Stimulated activated CD4-positive, alpha-beta T cell treated with anti-CD3 and anti-CD28 coated beads, Interleukin-4, amount 100 ng/mL, for 1 hour (primary cell): ENCODE data around the gene CCR7.

ENCODE experiments used
- DNase-seq: peaks from one replicate; pipeline ENCODE4 v3.0.0-alpha.2; 2020

CCR7 gene

DNA sequence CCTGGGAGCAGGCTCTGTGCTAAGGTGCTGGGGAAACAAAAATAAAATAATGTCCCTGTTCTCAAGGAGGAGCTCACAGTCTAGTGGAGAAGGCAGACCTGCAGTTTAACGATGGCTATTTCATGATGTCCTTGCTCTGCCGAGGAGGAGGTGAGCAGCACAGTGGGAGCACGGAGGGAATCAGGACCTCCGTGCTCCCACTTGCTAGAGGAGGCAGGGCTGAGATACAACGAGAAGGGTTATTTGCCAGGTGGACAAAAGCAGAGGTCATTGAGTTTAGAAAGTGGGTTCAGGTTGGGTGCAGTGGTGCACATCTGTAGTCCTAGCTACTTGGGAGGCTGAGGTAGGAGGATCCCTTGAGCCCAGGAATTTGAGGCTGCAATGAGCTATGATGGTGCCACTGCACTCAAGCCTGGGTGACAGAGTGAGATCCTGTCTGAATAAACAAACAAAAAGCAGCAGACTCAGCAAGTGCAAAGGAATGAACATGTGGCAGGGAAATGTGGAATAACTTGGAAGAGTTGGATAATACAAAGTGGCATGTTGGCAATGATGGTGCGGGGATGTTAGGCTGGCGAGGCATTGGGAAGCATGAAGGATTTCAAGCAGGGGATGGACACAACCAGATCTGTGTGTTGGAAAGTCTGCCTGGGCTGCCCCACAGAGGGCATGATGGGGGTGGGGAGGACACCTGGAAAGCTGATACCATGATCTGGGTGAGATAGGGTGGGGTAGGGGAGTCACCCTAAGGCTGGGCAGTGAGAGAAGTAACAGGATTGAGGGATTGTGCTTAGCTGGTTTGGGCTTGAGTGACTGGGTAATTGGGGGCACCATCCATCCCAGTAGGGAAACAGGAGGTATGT, 51.0 kb downstream of the CCR7 start:
- DNase-seq, result no peak

DNA sequence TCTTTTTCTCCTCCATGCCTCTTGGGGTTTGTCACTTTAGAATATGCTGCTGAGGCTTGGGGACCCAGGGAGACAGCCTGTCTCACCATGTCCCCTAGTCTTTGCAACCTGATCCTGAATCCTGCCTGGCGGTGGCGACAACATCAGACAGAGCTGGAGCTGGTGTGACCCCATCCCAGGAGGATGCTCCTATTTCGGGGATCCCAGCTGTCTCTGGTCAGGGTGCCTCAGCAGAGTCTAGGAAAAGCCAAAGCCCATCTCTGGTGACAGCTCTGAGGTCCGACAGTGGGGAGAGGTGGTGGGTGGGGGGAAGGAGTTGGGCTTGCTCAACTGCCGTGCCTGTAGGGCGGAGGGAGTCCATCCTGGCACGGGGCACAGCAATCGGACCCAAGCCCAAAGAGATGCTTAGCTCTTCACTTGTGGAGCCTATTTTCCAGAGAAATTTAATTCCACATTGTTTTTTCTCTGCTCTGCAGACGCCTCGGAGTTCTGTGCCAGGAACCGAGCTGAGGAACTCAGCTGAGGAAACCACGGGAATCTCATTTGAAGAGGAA, 53.5 kb downstream of the CCR7 start:
- no peak for DNase-seq

DNA sequence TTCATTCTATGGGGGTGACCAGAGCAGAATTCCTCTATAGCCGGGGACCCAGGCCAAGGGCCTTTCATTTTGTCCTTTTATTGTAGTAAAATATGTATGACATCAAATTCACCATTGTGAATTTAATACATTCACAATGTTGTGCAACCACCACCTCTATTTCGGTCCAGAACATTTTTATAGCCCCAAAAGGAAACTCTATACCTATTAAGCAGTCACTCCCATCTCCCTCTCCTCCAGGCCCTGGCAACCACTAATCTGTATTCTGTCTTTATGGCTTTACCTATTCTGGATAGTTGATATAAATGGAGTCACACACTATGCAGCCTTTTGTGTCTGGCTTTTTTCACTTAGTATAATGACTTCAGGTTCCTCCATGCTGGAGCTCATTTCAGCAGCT, 54.1 kb downstream of the CCR7 start:
- no peak for DNase-seq

DNA sequence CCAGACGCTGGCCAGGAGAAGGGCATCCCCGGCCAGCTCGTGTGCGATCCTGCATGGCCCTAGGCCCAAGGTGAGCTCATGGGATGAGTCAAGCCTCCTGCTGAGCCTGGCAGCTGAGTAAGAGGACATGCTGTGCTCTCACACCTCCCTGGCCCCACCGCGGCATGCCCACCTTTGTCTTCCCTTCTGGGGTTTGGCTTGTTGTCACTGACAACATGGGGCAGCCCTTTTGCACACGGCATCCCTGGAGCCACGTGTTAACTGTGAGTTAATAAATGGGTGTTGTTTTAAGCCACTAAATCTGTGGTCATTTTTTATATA, 55.0 kb downstream of the CCR7 start:
- DNase-seq, result no peak

DNA sequence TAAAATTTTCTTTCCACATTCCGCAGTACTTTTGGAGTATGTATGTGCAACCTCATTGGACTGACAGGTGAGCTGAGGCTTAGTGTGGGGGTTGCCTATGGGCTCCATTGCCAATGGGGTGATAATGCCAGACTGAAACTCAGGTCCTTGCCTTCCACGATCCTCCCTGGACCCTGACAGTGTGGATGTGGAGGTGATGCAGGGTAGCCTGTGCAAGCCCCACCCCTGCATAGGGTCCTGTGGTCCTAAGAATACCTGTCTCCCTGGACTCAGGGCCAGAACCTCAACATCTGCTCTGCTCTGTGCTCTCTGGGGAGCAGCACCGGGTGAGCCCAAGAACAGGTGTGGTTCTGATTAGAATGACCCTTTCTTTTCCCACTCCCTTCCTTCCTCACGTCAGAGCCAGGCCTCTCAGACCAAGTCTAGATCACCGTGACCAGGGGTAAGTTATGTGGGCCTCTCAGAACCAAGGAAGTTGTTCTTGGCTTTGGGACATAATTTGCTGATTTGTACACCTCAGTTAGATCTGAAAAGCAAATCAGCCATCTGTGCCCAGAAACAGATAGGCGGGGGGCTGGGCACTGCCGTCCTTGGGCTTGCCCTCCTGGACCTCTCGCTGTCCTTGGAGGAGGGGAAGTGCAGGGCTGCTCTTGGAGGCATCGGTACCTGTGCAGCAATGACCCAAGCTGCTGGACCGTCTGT, 55.5 kb downstream of the CCR7 start:
- DNase-seq, result no peak

DNA sequence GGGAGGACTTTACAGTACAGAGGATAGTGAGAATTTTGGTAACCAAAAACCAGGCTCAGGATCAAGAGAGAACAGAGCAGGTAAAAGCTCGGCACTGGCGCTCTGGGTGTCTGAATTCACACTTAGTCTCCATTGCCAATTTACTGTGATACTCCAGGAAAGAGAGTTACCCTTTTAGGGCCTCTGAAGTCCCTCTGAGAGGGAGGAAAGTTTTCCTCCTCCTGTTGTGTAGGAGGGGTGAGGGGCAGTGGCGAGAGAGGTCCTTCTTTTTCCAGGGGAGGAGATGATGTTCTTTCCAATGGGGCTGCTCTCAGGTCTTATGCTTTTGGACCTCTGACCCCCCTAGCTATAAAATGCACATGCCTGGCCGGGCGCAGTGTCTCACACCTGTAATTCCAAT, 58.5 kb downstream of the CCR7 start:
- DNase-seq, result no peak
